GM23338 (cell line): ENCODE measurements around the gene STYK1. TPM values are rescaled to one million over a fixed set of nuclear protein-coding genes. Genes with fewer than 3 reads are reported as not detected.

Source experiments
- ATAC-seq: fragments of 200-7000 bp; cut with Tn5 transposase; 3 replicates; pipeline ENCODE4 v1.9.1; 2020
- DNase-seq: peaks from one replicate; pipeline ENCODE4 v3.0.0-alpha.2; 2015; ENCODE audit warnings: low spot score
- H2AFZ ChIP-seq: fragments of 200-600 bp; sonication (generic); 2 replicates; pipeline ENCODE4 v1.8.0; 2016; ENCODE audit warnings: antibody characterized with exemption, mild to moderate bottlenecking, moderate library complexity
- H3F3A ChIP-seq: fragments of 200-600 bp; sonication (generic); replicated peaks from 2 replicates; pipeline ENCODE4 v1.8.0; 2017; ENCODE audit warnings: antibody characterized with exemption, mixed run types, low read depth
- H3K27ac ChIP-seq: fragments of 200-600 bp; sonication (generic); 2 replicates; pipeline ENCODE4 v1.6.1; 2016; ENCODE audit warnings: low read depth
- H3K27me3 ChIP-seq: fragments of 200-600 bp; sonication (generic); 2 replicates; pipeline ENCODE4 v1.8.0; 2016; ENCODE audit warnings: mild to moderate bottlenecking, mixed run types, moderate library complexity; ENCODE audit not compliant: insufficient read depth
- H3K36me3 ChIP-seq: fragments of 200-600 bp; sonication (generic); 2 replicates; pipeline ENCODE4 v1.8.0; 2016; ENCODE audit warnings: mild to moderate bottlenecking; ENCODE audit not compliant: insufficient read depth
- H3K4me1 ChIP-seq: fragments of 200-600 bp; sonication (generic); 2 replicates; pipeline ENCODE4 v1.8.0; 2016; ENCODE audit warnings: mild to moderate bottlenecking, moderate library complexity; ENCODE audit not compliant: insufficient read depth
- H3K4me2 ChIP-seq: fragments of 200-600 bp; sonication (generic); 2 replicates; pipeline ENCODE4 v1.7.1; 2017; ENCODE audit warnings: mixed run types
- H3K4me3 ChIP-seq: fragments of 200-600 bp; sonication (generic); 2 replicates; pipeline ENCODE4 v1.6.1; 2016; ENCODE audit warnings: mixed run types
- H3K79me2 ChIP-seq: fragments of 200-600 bp; sonication (generic); replicated peaks from 2 replicates; pipeline ENCODE4 v1.8.0; 2017; ENCODE audit warnings: mild to moderate bottlenecking; ENCODE audit not compliant: insufficient read depth
- H3K9me2 ChIP-seq: fragments of 200-600 bp; sonication (generic); 2 replicates; pipeline ENCODE4 v1.8.0; 2017; ENCODE audit not compliant: insufficient read depth
- H4K20me1 ChIP-seq: fragments of 200-600 bp; sonication (generic); replicated peaks from 2 replicates; pipeline ENCODE4 v1.8.0; 2017; ENCODE audit warnings: mild to moderate bottlenecking; ENCODE audit not compliant: insufficient read depth
- H3K27ac Mint-ChIP-seq: 2 replicates; pipeline ENCODE4 v1.8.0; 2020; ENCODE audit warnings: inconsistent platforms, mild to moderate bottlenecking, moderate library complexity, mixed read lengths
- H3K27me3 Mint-ChIP-seq: 3 replicates; pipeline ENCODE4 v1.8.0; 2022; ENCODE audit warnings: low read depth, mild to moderate bottlenecking, moderate library complexity, mixed read lengths, inconsistent platforms; ENCODE audit not compliant: insufficient read depth, poor library complexity
- H3K36me3 Mint-ChIP-seq: 3 replicates; pipeline ENCODE4 v1.8.0; 2021; ENCODE audit warnings: low read depth, mild to moderate bottlenecking, inconsistent platforms, moderate library complexity, mixed read lengths
- H3K4me1 Mint-ChIP-seq: 3 replicates; pipeline ENCODE4 v1.8.0; 2020; ENCODE audit warnings: mild to moderate bottlenecking, inconsistent platforms, mixed read lengths
- H3K4me3 Mint-ChIP-seq: 3 replicates; pipeline ENCODE4 v1.8.0; 2021; ENCODE audit warnings: moderate library complexity, mild to moderate bottlenecking, inconsistent platforms, mixed read lengths
- H3K9me3 Mint-ChIP-seq: 3 replicates; pipeline ENCODE4 v1.8.0; 2020; ENCODE audit warnings: moderate library complexity, mild to moderate bottlenecking, inconsistent platforms, mixed read lengths
- CREB1 ChIP-seq: fragments of 250-450 bp; sonication (Bioruptor Pico); IDR thresholded peaks from 2 replicates; pipeline ENCODE4 v1.5.0; 2020; ENCODE audit warnings: low read depth, mild to moderate bottlenecking, moderate library complexity
- ETS1 ChIP-seq: IDR thresholded peaks from 2 replicates; pipeline ENCODE4 v1.6.1; 2016; ENCODE audit warnings: antibody characterized with exemption
- EZH2 ChIP-seq: fragments of 200-600 bp; sonication (generic); IDR thresholded peaks from one replicate; pipeline ENCODE4 v1.8.0; 2017; ENCODE audit warnings: antibody characterized with exemption, mild to moderate bottlenecking, low read depth; ENCODE audit not compliant: unreplicated experiment
- EZH2phosphoT487 ChIP-seq: fragments of 200-600 bp; sonication (generic); IDR thresholded peaks from one replicate; pipeline ENCODE4 v1.8.1; 2018; ENCODE audit warnings: antibody characterized with exemption; ENCODE audit not compliant: unreplicated experiment
- POLR2AphosphoS5 ChIP-seq: IDR thresholded peaks from 2 replicates; pipeline ENCODE4 v1.6.1; 2016; ENCODE audit warnings: antibody characterized with exemption, low read depth
- STAT1 ChIP-seq: IDR thresholded peaks from one replicate; pipeline ENCODE4 v1.6.1; 2016; ENCODE audit warnings: antibody characterized with exemption; ENCODE audit not compliant: unreplicated experiment
- ZNF114 ChIP-seq: fragments of 250-450 bp; sonication (Bioruptor Pico); IDR thresholded peaks from 2 replicates; pipeline ENCODE4 v1.5.0; 2020; ENCODE audit warnings: mild to moderate bottlenecking, moderate library complexity
- ZNF462 ChIP-seq: fragments of 250-450 bp; sonication (Bioruptor Pico); IDR thresholded peaks from 2 replicates; pipeline ENCODE4 v1.5.0; 2020; ENCODE audit warnings: mild to moderate bottlenecking, moderate library complexity
- polyA plus RNA-seq: library from polyadenylated mRNA; unstranded; fragments of >200 nt; fragmentation: Nextera tagmentation; extraction: Ambion mirVana; gene quantifications from 2 replicates; pipeline ENCODE4 v1.2.1, GENCODE V29; 2016
- total RNA-seq: library from RNA; depleted of rRNA; stranded (reverse); fragments of >200 nt; shearing (Covaris generic); gene quantifications from 2 replicates; pipeline ENCODE4 v1.2.3, GENCODE V29; 2014

The STYK1 gene
- total and polyA plus RNA-seq, 2 experiments from 2014 or later, result 1.2 to 1.8 TPM

GRCh38 chr12:10613349-10614055 is 60.4 kb downstream of the STYK1 start, which contains the start of gene MAGOHB (continued):
- TF ChIP-seq ZNF462 (CRISPR knock-in tag) (no peak), EZH2 (no peak), POLR2AphosphoS5 (peak; percentile 94), EZH2phosphoT487 (no peak), ETS1 (peak; percentile 75)

- H3K4me2 ChIP-seq, result peak overlapping the region; percentile 85
- Mint-ChIP-seq H3K4me1 (peaks cover 8% of the 10 kb centered on the region; the same call in 2 of the 3 replicates), H3K27me3 (peaks cover 5% of the 10 kb centered on the region), H3K36me3 (peaks cover 45% of the 10 kb centered on the region), H3K9me3 (peaks cover 3% of the 10 kb centered on the region; the same call in 2 of the 3 replicates), H3K27ac (peak overlapping the region; percentile 100), H3K4me3 (peak overlapping the region; percentile 99)
- H4K20me1 ChIP-seq, result no peaks in the 10 kb centered on the region; the same call in 1 of the 2 replicates
- H3K79me2 ChIP-seq, result peaks cover 27% of the 10 kb centered on the region
- H3K27ac ChIP-seq, result peak overlapping the region; percentile 77
- H3F3A ChIP-seq, result no peaks in the 10 kb centered on the region
- 0 out of 2 replicates have a peak, but pooled peaks cover 4% of the 10 kb centered on the region for H3K4me1 ChIP-seq
- ATAC-seq (peak; percentile 17), DNase-seq (peak; percentile 66)
- no peaks in the 10 kb centered on the region for H3K9me2 ChIP-seq
- TF ChIP-seq ETS1 (no peak), CREB1 (CRISPR knock-in tag) (no peak), STAT1 (no peak), POLR2AphosphoS5 (no peak), ZNF114 (CRISPR knock-in tag) (no peak), EZH2phosphoT487 (no peak)
- peak overlapping the region; percentile 73 for H3K4me3 ChIP-seq
- H2AFZ ChIP-seq, result no peak overlapping the region
- H3K36me3 ChIP-seq, result peaks cover 19% of the 10 kb centered on the region; the same call in 1 of the 2 replicates
- H3K27me3 ChIP-seq, result no peaks in the 10 kb centered on the region
Measured at GRCh38 chr12:10612984-10613348, 60.9 kb downstream of the STYK1 start.
